SU-DHL-6 (cell line): ENCODE measurements around the gene CDK10.

ENCODE experiments used
- EZH2phosphoT487 ChIP-seq: fragments of 200-600 bp; sonication (generic), shearing (Covaris generic); conservative IDR thresholded peaks from 2 replicates; pipeline ENCODE4 v1.6.1; 2018; ENCODE audit warnings: mild to moderate bottlenecking, antibody characterized with exemption, low read length, moderate library complexity, mixed read lengths
- TF ChIP-seq, protein P1 (sequence below): fragments of 200-600 bp; sonication (generic); IDR thresholded peaks from one replicate; pipeline ENCODE4 v1.5.1; 2017; ENCODE audit warnings: antibody characterized with exemption, mild to moderate bottlenecking, low read length, moderate library complexity; ENCODE audit not compliant: insufficient read depth, poor library complexity, severe bottlenecking

DNA sequence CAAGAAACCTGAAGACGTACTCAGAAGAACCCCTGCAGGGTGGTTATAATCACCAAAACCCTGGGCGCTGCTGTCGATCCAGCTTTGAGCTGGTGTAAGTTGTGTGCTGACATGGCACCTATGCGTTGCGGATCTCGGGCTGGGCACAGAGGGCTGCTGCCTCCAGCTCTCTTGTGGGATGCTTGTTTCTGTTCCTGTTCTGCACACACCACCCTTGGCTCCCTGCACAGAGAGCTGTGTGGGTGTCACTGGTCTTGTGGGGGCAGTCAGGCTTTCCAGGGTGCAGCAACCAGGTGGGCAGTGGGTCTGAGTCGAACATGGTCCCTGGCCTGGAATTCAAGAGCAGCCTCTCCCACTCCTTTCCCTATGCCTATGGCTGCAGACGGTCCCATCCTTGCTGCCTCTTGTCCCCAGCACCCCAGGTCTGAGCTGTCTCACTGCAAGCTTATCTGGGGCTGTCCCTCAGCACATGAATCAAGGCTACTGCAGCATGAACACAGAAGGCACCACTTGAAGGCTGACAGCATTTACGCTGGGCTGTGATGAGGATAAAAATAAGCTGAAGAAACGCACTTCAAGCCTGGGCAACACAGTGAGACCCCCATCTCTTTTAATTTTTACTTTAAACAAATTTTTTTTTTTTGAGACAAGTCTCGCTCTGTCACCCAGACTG is 55.0 kb downstream of the CDK10 start:
- TF ChIP-seq, protein P1, sequence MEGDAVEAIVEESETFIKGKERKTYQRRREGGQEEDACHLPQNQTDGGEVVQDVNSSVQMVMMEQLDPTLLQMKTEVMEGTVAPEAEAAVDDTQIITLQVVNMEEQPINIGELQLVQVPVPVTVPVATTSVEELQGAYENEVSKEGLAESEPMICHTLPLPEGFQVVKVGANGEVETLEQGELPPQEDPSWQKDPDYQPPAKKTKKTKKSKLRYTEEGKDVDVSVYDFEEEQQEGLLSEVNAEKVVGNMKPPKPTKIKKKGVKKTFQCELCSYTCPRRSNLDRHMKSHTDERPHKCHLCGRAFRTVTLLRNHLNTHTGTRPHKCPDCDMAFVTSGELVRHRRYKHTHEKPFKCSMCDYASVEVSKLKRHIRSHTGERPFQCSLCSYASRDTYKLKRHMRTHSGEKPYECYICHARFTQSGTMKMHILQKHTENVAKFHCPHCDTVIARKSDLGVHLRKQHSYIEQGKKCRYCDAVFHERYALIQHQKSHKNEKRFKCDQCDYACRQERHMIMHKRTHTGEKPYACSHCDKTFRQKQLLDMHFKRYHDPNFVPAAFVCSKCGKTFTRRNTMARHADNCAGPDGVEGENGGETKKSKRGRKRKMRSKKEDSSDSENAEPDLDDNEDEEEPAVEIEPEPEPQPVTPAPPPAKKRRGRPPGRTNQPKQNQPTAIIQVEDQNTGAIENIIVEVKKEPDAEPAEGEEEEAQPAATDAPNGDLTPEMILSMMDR = no peak
- no peak for TF ChIP-seq EZH2phosphoT487
